Aorta (tissue), 5 donors: ENCODE results near the gene ASB5. TPM values are rescaled to one million over a fixed set of nuclear protein-coding genes. Genes with fewer than 3 reads are reported as not detected.

Source experiments
- ATAC-seq: fragments of 200-7000 bp; cut with Tn5 transposase; one replicate; pipeline ENCODE4 v1.9.1; 2022; ENCODE audit warnings: moderate library complexity; ENCODE audit not compliant: low FRiP score
- DNase-seq, 2 donors: peaks; one replicate each; pipeline ENCODE4 v3.0.0-alpha.2; 2020
- H3K27ac ChIP-seq, 2 donors: one replicate each; pipeline ENCODE4 v1.5.1; 2013; ENCODE audit warnings: low read length in 2 of 2, mild to moderate bottlenecking in 2 of 2, moderate library complexity in 2 of 2, control low read depth in 1 of 2, inconsistent platforms in 1 of 2, low read depth in 1 of 2
- H3K27me3 ChIP-seq, 2 donors: one replicate each; pipeline ENCODE4 v1.6.1; 2013; ENCODE audit warnings: control low read depth in 1 of 2, low read length in 1 of 2, mild to moderate bottlenecking in 1 of 2, moderate library complexity in 1 of 2; ENCODE audit not compliant: insufficient read depth in 2 of 2, control insufficient read depth in 1 of 2
- H3K36me3 ChIP-seq, 2 donors: one replicate each; pipeline ENCODE4 v1.6.1; 2013; ENCODE audit warnings: control low read depth in 1 of 2, low read length in 1 of 2, mild to moderate bottlenecking in 1 of 2; ENCODE audit not compliant: insufficient read depth in 2 of 2, control insufficient read depth in 1 of 2
- H3K4me1 ChIP-seq, 2 donors: one replicate each; pipeline ENCODE4 v1.6.1; 2013; ENCODE audit warnings: low read length in 2 of 2, control low read depth in 1 of 2, mild to moderate bottlenecking in 1 of 2, moderate library complexity in 1 of 2; ENCODE audit not compliant: insufficient read depth in 2 of 2, control insufficient read depth in 1 of 2
- H3K4me3 ChIP-seq, 2 donors: one replicate each; pipeline ENCODE4 v1.5.1; 2013; ENCODE audit warnings: low read length in 2 of 2, control low read depth in 1 of 2, mild to moderate bottlenecking in 1 of 2
- H3K9me3 ChIP-seq: one replicate; pipeline ENCODE4 v1.6.1; 2013; ENCODE audit warnings: mild to moderate bottlenecking, low read length; ENCODE audit not compliant: control insufficient read depth
- WGBS, 2 donors: extraction: QIAGEN DNeasy Blood & Tissue Kit; methylation state at CpG; one replicate each; pipeline ENCODE4 v1.1.7; 2013; 5-methylcytosine and 5-hydroxymethylcytosine counted together
- intact Hi-C, 2 donors: fragments of 100-400 bp; cut with DNase I; formaldehyde crosslinking; loops; one replicate each; pipeline versions ENCODE4 v1.14.2 to v1.15.0; 2022
- polyA plus RNA-seq, 2 donors: library from polyadenylated mRNA; stranded (reverse); fragments of 200-250 nt; gene quantifications; one replicate each; pipeline ENCODE4 v1.2.3, GENCODE V29; 2013
- total RNA-seq, 2 donors: library from RNA; stranded (reverse); fragmentation: NEBNext Ultra II Directional; extraction: Animal tissue kit (Norgen Biotek cat#: 25700); gene quantifications; one replicate each; pipeline ENCODE4 v1.2.1, GENCODE V29; 2021
- donor health status: healthy with polysubstance abuse.
- donor health status: Bipolar disorder and iron deficiency.
- donor health status: DM: no; HTN: no; CAD: no.
- donor health status: DM: no; HTN: no; CAD: no.
- donor health status: DM: yes; HTN: yes; CAD: no.

Gene ASB5
- total and polyA plus RNA-seq, 4 donors, result 0.28 TPM; not detected in 3

GRCh38 chr4:176272799-176273198 is 3.8 kb upstream of the ASB5 start:
- Histone ChIP-seq H3K27ac (no peak overlapping the region), H3K4me3 (no peak overlapping the region), H3K27me3 (no peaks in the 10 kb centered on the region), H3K9me3 (peaks cover 2% of the 10 kb centered on the region), H3K4me1 (peaks cover 0 to 3% of the 10 kb centered on the region in 2 donors), H3K36me3 (no peaks in the 10 kb centered on the region)
- WGBS, 2 donors, result 88 to 90% methylated on average over 3 of the region's 3 CpGs
- intact Hi-C loops, result loop anchor here in 1 of 2 donors (5.0 kb wide), 2 partner anchors 35 to 120 kb away; no protein-coding TSS in a partner anchor
- DNase-seq, result no peak
- no peak for ATAC-seq

- no peaks in the 10 kb centered on the region for H3K9me3 ChIP-seq
- no peak overlapping the region for H3K4me3 ChIP-seq
- 72 to 74% methylated on average over 3 of the region's 3 CpGs for WGBS, 2 donors
- H3K36me3 ChIP-seq, result no peaks in the 10 kb centered on the region
- intact Hi-C loops, result loop anchor here in 1 of 2 donors (5.0 kb wide), 2 partner anchors 34 to 119 kb away; no protein-coding TSS in a partner anchor
- DNase-seq, result no peak
- ATAC-seq, result no peak
- H3K4me1 ChIP-seq, result peaks cover 0 to 3% of the 10 kb centered on the region in 2 donors
- H3K27ac ChIP-seq, result no peak overlapping the region
- H3K27me3 ChIP-seq, result no peaks in the 10 kb centered on the region
Observed at GRCh38 chr4:176271749-176272148, 2.7 kb upstream of the ASB5 start.

- DNase-seq, result peak in 1 of 2 donors; percentile 48
- intact Hi-C loops, result loop anchor here in 1 of 2 donors (5.0 kb wide), 2 partner anchors 33 to 118 kb away; no protein-coding TSS in a partner anchor
- no peak overlapping the region for H3K27ac ChIP-seq
- H3K27me3 ChIP-seq, result no peaks in the 10 kb centered on the region
- no peaks in the 10 kb centered on the region for H3K36me3 ChIP-seq
- peaks cover 0 to 3% of the 10 kb centered on the region in 2 donors for H3K4me1 ChIP-seq
- WGBS, 2 donors, result 60 to 68% methylated on average over 5 of the region's 5 CpGs
- no peaks in the 10 kb centered on the region for H3K9me3 ChIP-seq
- ATAC-seq, result no peak
- H3K4me3 ChIP-seq, result no peak overlapping the region
Observed at GRCh38 chr4:176270669-176271068, 1.6 kb upstream of the ASB5 start.

GRCh38 chr4:176266026-176266425 is 3.0 kb downstream of the ASB5 start:
- Histone ChIP-seq H3K9me3 (no peaks in the 10 kb centered on the region), H3K27ac (no peak overlapping the region), H3K4me3 (no peak overlapping the region), H3K36me3 (no peaks in the 10 kb centered on the region), H3K27me3 (no peaks in the 10 kb centered on the region), H3K4me1 (no peaks in the 10 kb centered on the region)
- intact Hi-C loops, result no loop called here
- ATAC-seq (no peak), DNase-seq (no peak)
- WGBS, 2 donors, result 98 to 99% methylated on average over 2 of the region's 2 CpGs

GRCh38 chr4:176262243-176262642 is 6.8 kb downstream of the ASB5 start:
- intact Hi-C loops, result no loop called here
- H3K4me1 ChIP-seq, result peaks cover 0 to 2% of the 10 kb centered on the region in 2 donors
- H3K27ac ChIP-seq, result no peak overlapping the region

GRCh38 chr4:176261481-176261880 is 7.5 kb downstream of the ASB5 start:
- no peak overlapping the region for H3K27ac ChIP-seq
- intact Hi-C loops, result no loop called here
- 79 to 88% methylated on average over 3 of the region's 3 CpGs for WGBS, 2 donors

More at GRCh38 chr4:176262243-176262642, 6.8 kb downstream of the ASB5 start:
- DNase-seq, result no peak
- H3K27me3 ChIP-seq, result no peaks in the 10 kb centered on the region
- H3K4me3 ChIP-seq, result no peak overlapping the region
- H3K36me3 ChIP-seq, result no peaks in the 10 kb centered on the region
- no peaks in the 10 kb centered on the region for H3K9me3 ChIP-seq
- ATAC-seq, result no peak

GRCh38 chr4:176261018-176261417 is 8.0 kb downstream of the ASB5 start:
- Histone ChIP-seq H3K27me3 (no peaks in the 10 kb centered on the region), H3K27ac (no peak overlapping the region), H3K4me3 (no peak overlapping the region), H3K4me1 (peaks cover 2% of the 10 kb centered on the region in 2 donors), H3K36me3 (no peaks in the 10 kb centered on the region), H3K9me3 (no peaks in the 10 kb centered on the region)
- intact Hi-C loops, result no loop called here
- no peak for ATAC-seq
- DNase-seq, result no peak
- WGBS, 2 donors, result 95 to 97% methylated on average over 3 of the region's 3 CpGs

More at GRCh38 chr4:176261481-176261880, 7.5 kb downstream of the ASB5 start:
- no peak overlapping the region for H3K4me3 ChIP-seq
- H3K36me3 ChIP-seq, result no peaks in the 10 kb centered on the region
- H3K9me3 ChIP-seq, result no peaks in the 10 kb centered on the region
- DNase-seq (no peak), ATAC-seq (no peak)
- no peaks in the 10 kb centered on the region for H3K27me3 ChIP-seq
- H3K4me1 ChIP-seq, result peaks cover 0 to 2% of the 10 kb centered on the region in 2 donors

- Histone ChIP-seq H3K4me1 (peaks cover 2% of the 10 kb centered on the region in 2 donors), H3K4me3 (no peak overlapping the region), H3K27ac (no peak overlapping the region), H3K9me3 (no peaks in the 10 kb centered on the region), H3K36me3 (no peaks in the 10 kb centered on the region), H3K27me3 (no peaks in the 10 kb centered on the region)
- intact Hi-C loops, result no loop called here
- DNase-seq (no peak), ATAC-seq (no peak)
- WGBS, 2 donors, result 73 to 78% methylated on average over 5 of the region's 5 CpGs
Observed at GRCh38 chr4:176259330-176260090, 9.5 kb downstream of the ASB5 start.

- no peak overlapping the region for H3K27ac ChIP-seq
- intact Hi-C loops, result no loop called here
- ATAC-seq (no peak), DNase-seq (no peak)
- H3K36me3 ChIP-seq, result no peaks in the 10 kb centered on the region
- 95 to 97% methylated on average over 3 of the region's 3 CpGs for WGBS, 2 donors
- no peaks in the 10 kb centered on the region for H3K27me3 ChIP-seq
- peaks cover 2% of the 10 kb centered on the region in 2 donors for H3K4me1 ChIP-seq
- no peaks in the 10 kb centered on the region for H3K9me3 ChIP-seq
- no peak overlapping the region for H3K4me3 ChIP-seq
Observed at GRCh38 chr4:176258135-176258534, 10.9 kb downstream of the ASB5 start.
